GM12872 (cell line): ENCODE results near the gene PPP6R3.

Experiments
- TF ChIP-seq, protein P1 (sequence below): IDR thresholded peaks from 3 replicates; pipeline ENCODE4 v1.5.1; 2011; ENCODE audit warnings: low read depth, mild to moderate bottlenecking, low read length, moderate library complexity; ENCODE audit not compliant: insufficient read depth

The PPP6R3 gene

DNA sequence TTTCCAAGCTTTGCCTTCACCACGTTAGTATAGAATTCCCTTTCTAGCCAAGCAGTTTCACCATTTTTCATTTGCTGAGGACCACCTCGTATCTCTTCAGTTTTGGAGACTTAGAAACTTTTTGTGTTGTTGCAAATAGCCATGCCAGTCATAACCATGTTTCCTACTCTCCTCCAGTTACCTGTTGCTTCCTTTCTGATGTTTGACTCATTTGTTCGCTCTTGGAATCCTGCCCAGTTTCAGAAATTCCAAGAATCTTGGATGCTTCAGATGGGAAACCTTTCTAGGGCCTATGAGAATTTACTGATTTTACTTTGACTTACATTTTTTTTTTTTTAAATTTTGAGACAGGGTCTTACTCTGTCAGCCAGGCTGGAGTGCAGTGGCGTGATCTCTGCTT, 65.4 kb downstream of the PPP6R3 start:
- TF ChIP-seq, protein P1, sequence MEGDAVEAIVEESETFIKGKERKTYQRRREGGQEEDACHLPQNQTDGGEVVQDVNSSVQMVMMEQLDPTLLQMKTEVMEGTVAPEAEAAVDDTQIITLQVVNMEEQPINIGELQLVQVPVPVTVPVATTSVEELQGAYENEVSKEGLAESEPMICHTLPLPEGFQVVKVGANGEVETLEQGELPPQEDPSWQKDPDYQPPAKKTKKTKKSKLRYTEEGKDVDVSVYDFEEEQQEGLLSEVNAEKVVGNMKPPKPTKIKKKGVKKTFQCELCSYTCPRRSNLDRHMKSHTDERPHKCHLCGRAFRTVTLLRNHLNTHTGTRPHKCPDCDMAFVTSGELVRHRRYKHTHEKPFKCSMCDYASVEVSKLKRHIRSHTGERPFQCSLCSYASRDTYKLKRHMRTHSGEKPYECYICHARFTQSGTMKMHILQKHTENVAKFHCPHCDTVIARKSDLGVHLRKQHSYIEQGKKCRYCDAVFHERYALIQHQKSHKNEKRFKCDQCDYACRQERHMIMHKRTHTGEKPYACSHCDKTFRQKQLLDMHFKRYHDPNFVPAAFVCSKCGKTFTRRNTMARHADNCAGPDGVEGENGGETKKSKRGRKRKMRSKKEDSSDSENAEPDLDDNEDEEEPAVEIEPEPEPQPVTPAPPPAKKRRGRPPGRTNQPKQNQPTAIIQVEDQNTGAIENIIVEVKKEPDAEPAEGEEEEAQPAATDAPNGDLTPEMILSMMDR: no peak

DNA sequence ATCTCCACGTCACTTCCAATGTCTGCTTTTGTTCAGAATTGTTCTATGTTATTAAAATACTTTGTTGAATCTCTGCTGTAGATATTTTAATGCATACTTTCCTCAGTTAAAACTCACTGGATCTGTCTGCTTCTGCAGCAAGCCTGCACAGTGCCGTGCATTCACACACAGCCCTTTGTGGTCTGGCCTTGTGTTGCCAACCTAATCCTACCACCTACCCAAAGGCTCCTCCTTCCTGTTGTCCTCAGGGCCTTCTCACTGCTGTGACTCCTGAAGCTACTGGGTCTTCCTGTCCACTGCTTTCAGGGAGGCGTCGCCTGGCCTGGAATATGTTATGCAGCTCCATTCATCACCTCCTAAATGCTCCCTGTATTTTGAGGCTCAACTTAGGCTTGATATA, 67.0 kb downstream of the PPP6R3 start:
- TF ChIP-seq, protein P1: no peak

DNA sequence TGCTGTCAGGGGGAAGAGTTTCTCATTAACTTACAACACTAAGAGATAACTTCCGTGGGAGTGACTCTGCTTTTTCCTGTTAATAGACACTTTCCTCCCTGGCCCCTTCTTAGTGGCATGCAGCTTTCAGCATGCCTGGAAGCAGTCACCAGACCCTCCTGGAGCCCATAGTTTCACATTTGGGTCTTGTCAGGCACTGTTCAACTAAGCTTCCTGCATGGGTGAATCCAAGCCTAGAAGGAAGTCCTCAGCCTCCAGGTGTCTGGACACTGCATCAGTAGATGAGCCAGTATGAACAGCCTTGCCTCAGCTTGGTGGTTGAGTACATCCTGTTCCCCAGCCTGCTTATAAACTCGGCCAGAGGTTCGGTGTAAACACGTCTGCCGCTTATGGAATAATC, 68.1 kb downstream of the PPP6R3 start:
- TF ChIP-seq, protein P1: no peak

DNA sequence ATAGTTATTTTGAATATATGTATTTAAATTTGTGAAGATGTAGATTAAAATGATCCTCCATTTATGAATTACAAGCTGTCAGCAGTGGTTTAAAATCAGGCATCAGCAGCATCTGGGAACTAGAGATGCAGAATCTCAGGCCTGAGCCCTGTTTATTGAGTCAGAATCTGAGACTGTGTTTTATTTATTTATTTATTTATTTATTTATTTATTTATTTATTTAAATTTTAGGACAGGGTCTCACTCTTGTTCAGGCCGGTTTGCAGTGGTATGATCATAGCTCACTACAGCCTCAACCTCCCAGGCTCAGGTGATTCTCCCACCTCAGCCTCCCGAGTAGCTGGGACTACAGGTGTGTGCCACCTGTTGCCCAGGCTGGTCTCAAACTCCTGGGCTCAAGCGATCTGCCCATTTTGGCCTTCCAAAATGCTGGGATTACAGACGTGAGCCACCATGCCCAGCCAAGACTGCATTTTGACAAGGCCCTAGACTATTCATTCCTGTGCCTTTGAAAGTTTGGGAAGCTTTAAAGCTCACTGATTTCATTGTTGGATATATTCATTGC, 70.7 kb downstream of the PPP6R3 start:
- TF ChIP-seq, protein P1: no peak

DNA sequence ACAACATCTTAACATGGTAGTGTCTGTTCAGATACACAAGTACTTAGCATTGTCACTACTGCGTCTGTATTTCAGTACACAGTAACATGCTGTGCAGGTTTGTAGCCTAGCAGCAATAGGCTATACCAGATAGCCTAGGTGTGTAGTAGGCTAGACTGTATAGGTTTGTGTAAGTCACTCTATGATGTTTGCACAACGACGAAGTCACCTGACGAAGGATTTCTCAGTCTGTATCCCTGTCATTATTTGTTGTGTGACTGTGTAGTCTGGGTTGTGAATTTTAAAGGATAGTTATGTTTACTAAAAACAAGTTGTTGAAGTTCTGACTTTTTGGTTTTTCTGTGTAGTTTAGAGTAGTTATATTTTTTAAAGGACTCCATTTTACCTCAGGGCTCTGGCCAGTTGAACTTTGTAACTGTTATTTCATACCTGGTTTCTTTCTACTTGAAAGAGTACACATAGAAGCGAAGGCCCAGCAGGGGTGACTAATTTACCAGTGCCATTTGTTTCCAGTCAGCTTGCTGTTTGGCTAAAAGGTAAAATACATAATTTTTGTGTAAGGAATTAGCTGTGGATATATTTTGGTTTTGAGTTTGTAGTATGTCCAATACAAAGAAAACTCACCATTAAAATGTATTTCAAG, 72.3 kb downstream of the PPP6R3 start:
- TF ChIP-seq, protein P1: no peak

DNA sequence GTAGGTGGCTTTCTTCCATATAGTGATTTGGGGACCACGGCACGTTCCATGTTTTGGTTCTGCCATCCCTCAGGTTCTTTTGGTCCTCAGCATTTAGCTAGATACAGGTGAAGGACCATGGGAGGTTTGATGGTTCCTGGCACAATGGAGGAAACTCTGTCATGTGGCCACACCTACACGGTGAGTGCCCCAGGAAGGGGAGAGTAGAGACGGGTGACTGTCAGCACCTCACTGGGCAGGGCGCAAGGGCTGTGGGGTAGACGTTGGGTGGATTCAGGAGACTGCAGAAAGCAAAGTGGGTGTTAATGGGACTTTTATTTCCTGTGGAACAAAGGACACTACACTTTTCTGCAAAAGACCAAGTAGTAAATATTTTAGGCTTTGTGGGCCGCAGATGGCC, 73.4 kb downstream of the PPP6R3 start:
- TF ChIP-seq, protein P1: no peak

DNA sequence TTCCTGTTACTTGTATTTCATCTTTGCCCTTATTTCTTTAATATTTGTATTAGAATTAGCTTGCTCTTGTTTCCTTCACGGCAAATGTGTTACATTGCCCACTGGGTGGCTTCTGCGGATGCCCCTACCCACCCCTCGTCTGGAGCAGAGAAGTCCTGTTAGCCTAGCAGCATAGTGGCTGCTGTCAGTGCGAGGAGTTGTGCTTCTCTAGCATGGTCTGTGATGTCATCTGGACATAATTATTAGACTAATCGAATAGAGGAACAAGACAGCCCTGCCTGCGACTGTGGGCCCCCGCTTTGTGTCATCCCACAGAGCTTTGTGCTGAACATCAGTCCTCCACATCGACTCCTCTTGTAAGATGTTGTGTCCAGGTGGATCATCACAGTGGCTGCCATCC, 74.5 kb downstream of the PPP6R3 start:
- TF ChIP-seq, protein P1: no peak

DNA sequence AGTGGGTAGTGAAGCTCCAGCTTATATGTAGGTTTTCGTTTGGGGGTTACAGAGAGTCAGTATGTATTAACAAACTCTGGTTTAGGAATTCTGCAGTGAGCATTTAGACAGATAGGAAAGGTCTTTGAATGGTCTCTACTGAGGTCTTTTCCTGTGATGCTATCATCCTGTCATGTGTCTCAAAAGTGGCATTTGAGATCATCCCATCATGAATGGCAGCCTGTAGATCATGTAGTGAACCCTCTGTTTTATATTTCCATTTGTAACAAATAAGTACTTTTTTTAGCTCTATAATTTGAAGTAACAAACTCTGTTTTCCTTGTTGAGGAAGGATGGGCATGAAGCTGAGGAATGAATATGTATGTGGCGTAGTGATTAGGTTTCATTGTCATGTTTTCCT, 76.2 kb downstream of the PPP6R3 start:
- TF ChIP-seq, protein P1: no peak
